Panc1 (cell line): ENCODE results near the gene WDR72. TPM values are rescaled to one million over a fixed set of nuclear protein-coding genes. Genes with fewer than 3 reads are reported as not detected.

Experiments
- ATAC-seq: fragments of 200-7000 bp; cut with Tn5 transposase; 2 replicates; pipeline ENCODE4 v1.9.1; 2020; ENCODE audit warnings: mild to moderate bottlenecking, moderate library complexity
- BruUV-seq: library from RNA; stranded (reverse); fragments of 400-500 nt; replicated peaks from 2 replicates; lab custom pipeline; 2021; lab: Mats Ljungman, UMichigan
- CTCF ChIA-PET: fragments of 300-600 bp; sonication (Branson Sonifier 250); formaldehyde crosslinking; loops from one replicate; lab custom pipeline; 2022; ENCODE audit warnings: antibody characterized with exemption; lab: Charles Lee
- POLR2A ChIA-PET: fragments of 300-600 bp; sonication (Branson Sonifier 250); formaldehyde crosslinking; loops from one replicate; lab custom pipeline; 2022; ENCODE audit warnings: antibody characterized with exemption; lab: Charles Lee
- DNase-seq: peaks from one replicate; pipeline ENCODE4 v3.0.0-alpha.2; 2010; ENCODE audit warnings: low read depth, low spot score
- H3K27ac ChIP-seq: 2 replicates; pipeline ENCODE4 v1.5.1; 2011; ENCODE audit warnings: mild to moderate bottlenecking, low read length, inconsistent platforms
- H3K27me3 ChIP-seq: fragments of 200-500 bp; sonication (Bioruptor generic); 2 replicates; pipeline ENCODE4 v1.6.0; 2014; ENCODE audit warnings: low read length, inconsistent platforms; ENCODE audit not compliant: control insufficient read depth, insufficient read depth
- H3K36me3 ChIP-seq: fragments of 200-500 bp; sonication (Bioruptor generic); 2 replicates; pipeline ENCODE4 v1.5.1; 2014; ENCODE audit warnings: inconsistent platforms, mild to moderate bottlenecking, low read length, moderate library complexity; ENCODE audit not compliant: control insufficient read depth, insufficient read depth
- H3K4me1 ChIP-seq: 2 replicates; pipeline ENCODE4 v1.5.1; 2011; ENCODE audit warnings: inconsistent platforms, mild to moderate bottlenecking, low read length, moderate library complexity; ENCODE audit not compliant: control insufficient read depth, insufficient read depth
- H3K4me3 ChIP-seq, 2 experiments: 2 replicates each; pipeline ENCODE4 v1.5.1; 2011 to 2012; ENCODE audit warnings: low read depth in 2 of 2, low read length in 2 of 2, mild to moderate bottlenecking in 2 of 2, inconsistent platforms in 1 of 2, moderate library complexity in 1 of 2
- H3K9me3 ChIP-seq: fragments of 200-500 bp; sonication (Bioruptor generic); 2 replicates; pipeline ENCODE4 v1.5.1; 2014; ENCODE audit warnings: low read depth, mild to moderate bottlenecking, inconsistent platforms, low read length, moderate library complexity; ENCODE audit not compliant: control insufficient read depth, insufficient read depth
- POLR2AphosphoS5 ChIP-seq: IDR thresholded peaks from 2 replicates; pipeline ENCODE4 v1.6.1; 2012; ENCODE audit warnings: mild to moderate bottlenecking, low read depth, low read length, moderate library complexity
- REST ChIP-seq, 2 experiments: IDR thresholded peaks; 2 replicates each; pipeline ENCODE4 v1.6.1; 2011 to 2012; ENCODE audit warnings: low read depth in 2 of 2, control low read depth in 1 of 2, low read length in 1 of 2, mild to moderate bottlenecking in 1 of 2, moderate library complexity in 1 of 2; ENCODE audit not compliant: insufficient read depth in 1 of 2
- SIN3A ChIP-seq: IDR thresholded peaks from 2 replicates; pipeline ENCODE4 v1.6.1; 2012; ENCODE audit warnings: low read depth, mild to moderate bottlenecking, low read length, moderate library complexity, borderline replicate concordance; ENCODE audit not compliant: insufficient read depth
- TCF7L2 ChIP-seq: IDR thresholded peaks from 2 replicates; pipeline ENCODE4 v1.6.1; 2011; ENCODE audit warnings: mild to moderate bottlenecking, low read depth, low read length, inconsistent platforms
- in situ Hi-C: cut with HindIII; loops from 2 replicates; pipeline ENCODE4 v1.10.0; 2016; ENCODE audit warnings: low sequenced_read_pairs, low pct_unique_long_range_greater_than_20kb
- intact Hi-C: fragments of 100-400 bp; cut with micrococcal nuclease; formaldehyde crosslinking; loops from one replicate; pipeline ENCODE4 v1.10.0; 2022; ENCODE audit not compliant: unreplicated experiment
- total RNA-seq: library from RNA; stranded (reverse); gene quantifications from one replicate; pipeline ENCODE4 v1.2.1, GENCODE V29; 2021; ENCODE audit not compliant: unreplicated experiment
- TF ChIP-seq, protein P1 (sequence below): fragments of 450-650 bp; IDR thresholded peaks from 2 replicates; pipeline ENCODE4 v1.5.1; 2017; ENCODE audit warnings: mild to moderate bottlenecking

The WDR72 gene
- total RNA-seq, 1 experiment from 2014 or later = 0.03 TPM

DNA sequence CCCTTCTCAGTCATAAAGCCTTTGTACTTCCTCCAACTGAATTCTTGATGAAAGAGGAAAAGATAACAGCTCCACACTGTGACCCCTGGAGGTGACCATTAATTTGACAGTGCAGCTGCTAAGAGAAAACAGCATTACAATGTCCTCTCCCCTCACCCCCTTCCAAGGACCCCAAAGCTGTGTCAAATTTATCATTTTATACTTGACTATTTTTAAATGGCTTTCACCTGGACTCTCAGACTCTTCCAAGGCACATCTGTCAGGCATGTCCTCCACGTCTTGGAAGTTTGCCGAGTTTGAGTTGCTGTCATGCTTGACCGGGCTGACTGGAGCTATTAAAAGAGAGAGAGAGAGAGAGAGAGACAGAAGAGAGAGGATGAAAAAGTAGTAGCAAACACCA lies 236.5 kb downstream of the WDR72 start:
- no peak overlapping the region for H3K27ac ChIP-seq
- no peaks in the 10 kb centered on the region for H3K4me1 ChIP-seq
- H3K4me3 ChIP-seq = no peak overlapping the region
- no peaks in the 10 kb centered on the region for H3K9me3 ChIP-seq
- no peaks in the 10 kb centered on the region for H3K27me3 ChIP-seq
- H3K36me3 ChIP-seq = no peaks in the 10 kb centered on the region
- no TSS peak for BruUV-seq
- ATAC-seq (no peak), DNase-seq (no peak)
- POLR2A ChIA-PET = no interaction called here
- CTCF ChIA-PET = no interaction called here
- no peak for TF ChIP-seq TCF7L2
- no peak for TF ChIP-seq SIN3A
- no peak for TF ChIP-seq REST (IDR thresholded peaks at IDR 0.05; ENCODE audit: insufficient read depth in 1 of 2, low read depth in 2 of 2, low read length in 1 of 2)
- TF ChIP-seq POLR2AphosphoS5 = no peak
- TF ChIP-seq, protein P1, sequence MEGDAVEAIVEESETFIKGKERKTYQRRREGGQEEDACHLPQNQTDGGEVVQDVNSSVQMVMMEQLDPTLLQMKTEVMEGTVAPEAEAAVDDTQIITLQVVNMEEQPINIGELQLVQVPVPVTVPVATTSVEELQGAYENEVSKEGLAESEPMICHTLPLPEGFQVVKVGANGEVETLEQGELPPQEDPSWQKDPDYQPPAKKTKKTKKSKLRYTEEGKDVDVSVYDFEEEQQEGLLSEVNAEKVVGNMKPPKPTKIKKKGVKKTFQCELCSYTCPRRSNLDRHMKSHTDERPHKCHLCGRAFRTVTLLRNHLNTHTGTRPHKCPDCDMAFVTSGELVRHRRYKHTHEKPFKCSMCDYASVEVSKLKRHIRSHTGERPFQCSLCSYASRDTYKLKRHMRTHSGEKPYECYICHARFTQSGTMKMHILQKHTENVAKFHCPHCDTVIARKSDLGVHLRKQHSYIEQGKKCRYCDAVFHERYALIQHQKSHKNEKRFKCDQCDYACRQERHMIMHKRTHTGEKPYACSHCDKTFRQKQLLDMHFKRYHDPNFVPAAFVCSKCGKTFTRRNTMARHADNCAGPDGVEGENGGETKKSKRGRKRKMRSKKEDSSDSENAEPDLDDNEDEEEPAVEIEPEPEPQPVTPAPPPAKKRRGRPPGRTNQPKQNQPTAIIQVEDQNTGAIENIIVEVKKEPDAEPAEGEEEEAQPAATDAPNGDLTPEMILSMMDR = no peak
- in situ Hi-C loops = no loop called here
- intact Hi-C loops = no loop called here

- no TSS peak for BruUV-seq
- no peak overlapping the region for H3K27ac ChIP-seq
- CTCF ChIA-PET = no interaction called here
- ATAC-seq = no peak
- no peaks in the 10 kb centered on the region for H3K36me3 ChIP-seq
- no peaks in the 10 kb centered on the region for H3K27me3 ChIP-seq
- DNase-seq = no peak
- in situ Hi-C loops = no loop called here
- no peak overlapping the region for H3K4me3 ChIP-seq
- no peaks in the 10 kb centered on the region for H3K4me1 ChIP-seq
- intact Hi-C loops = no loop called here
- POLR2A ChIA-PET = no interaction called here
- H3K9me3 ChIP-seq = no peaks in the 10 kb centered on the region
- TF ChIP-seq POLR2AphosphoS5 (no peak), REST (IDR thresholded peaks at IDR 0.05; ENCODE audit: insufficient read depth in 1 of 2, low read depth in 2 of 2, low read length in 1 of 2) (no peak), SIN3A (no peak)
- TF ChIP-seq, protein P1 = no peak
Observed at GRCh38 chr15:53520996-53521395, 238.5 kb downstream of the WDR72 start.
